Measurements from ENCODE around the gene ADAMTS19. TPM values are rescaled to one million over a fixed set of nuclear protein-coding genes. Genes with fewer than 3 reads are reported as not detected.
"Not testable (repeated sequence)": the region's sequence is repeated elsewhere in the genome, so short reads cannot be mapped to it uniquely, and the experiment has no call there.

Gene ADAMTS19
- total RNA-seq, 2 experiments from 2014 or later, result not detected

DNA sequence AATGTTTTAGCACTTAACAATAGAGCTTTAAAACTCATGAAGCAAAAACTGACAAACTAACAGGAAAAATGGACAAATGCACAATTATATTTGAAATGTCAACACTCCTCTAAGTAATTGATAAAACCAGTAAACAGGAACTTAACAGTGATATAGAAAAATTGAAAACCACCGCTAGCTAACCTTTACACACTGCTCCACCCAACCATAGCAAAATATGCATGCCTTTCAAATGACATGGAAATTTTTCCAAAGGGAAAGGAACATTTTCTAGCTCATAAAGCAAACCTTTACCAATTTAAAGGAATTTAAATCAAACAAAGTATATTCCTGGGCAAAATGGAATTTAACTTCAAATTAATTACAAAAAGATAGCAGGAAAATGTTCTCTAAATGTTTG lies 109.2 kb downstream of the ADAMTS19 start:
- Mint-ChIP-seq H3K4me3 (no peak overlapping the region), H3K9me3 (no peaks in the 10 kb centered on the region), H3K4me1 (no peaks in the 10 kb centered on the region), H3K27ac (no peak overlapping the region), H3K36me3 (ENCODE audit: low read depth) (no peaks in the 10 kb centered on the region), H3K27me3 (no peaks in the 10 kb centered on the region)
- ChIA-PET CTCF (no interaction called here), POLR2A (no interaction called here)
- DNase-seq, result no peak

DNA sequence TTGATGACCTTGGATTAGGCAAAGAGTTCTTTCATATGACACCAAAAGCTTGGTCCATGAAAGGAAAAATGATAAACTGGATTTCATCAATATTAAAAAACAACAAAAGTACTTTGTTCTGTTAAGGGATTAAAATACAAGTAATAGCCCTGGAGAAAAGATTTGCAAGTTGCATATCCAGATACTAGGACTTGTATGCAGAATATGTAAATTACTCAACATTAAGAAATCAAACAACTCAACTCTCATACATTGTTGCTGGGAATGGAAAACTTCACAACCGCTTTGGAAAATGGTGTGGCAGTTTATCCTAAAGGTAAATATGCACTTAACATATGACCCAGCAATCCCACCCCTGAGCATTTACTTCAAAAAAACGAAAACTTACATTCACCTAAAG lies 112.0 kb downstream of the ADAMTS19 start:
- H3K27me3 Mint-ChIP-seq, result no peaks in the 10 kb centered on the region
- ChIA-PET CTCF (no interaction called here), POLR2A (no interaction called here)
- no peaks in the 10 kb centered on the region for H3K36me3 Mint-ChIP-seq (ENCODE audit: low read depth)
- no peak overlapping the region for H3K4me3 Mint-ChIP-seq
- H3K27ac Mint-ChIP-seq, result no peak overlapping the region
- DNase-seq, result no peak
- no peaks in the 10 kb centered on the region for H3K9me3 Mint-ChIP-seq
- H3K4me1 Mint-ChIP-seq, result no peaks in the 10 kb centered on the region

DNA sequence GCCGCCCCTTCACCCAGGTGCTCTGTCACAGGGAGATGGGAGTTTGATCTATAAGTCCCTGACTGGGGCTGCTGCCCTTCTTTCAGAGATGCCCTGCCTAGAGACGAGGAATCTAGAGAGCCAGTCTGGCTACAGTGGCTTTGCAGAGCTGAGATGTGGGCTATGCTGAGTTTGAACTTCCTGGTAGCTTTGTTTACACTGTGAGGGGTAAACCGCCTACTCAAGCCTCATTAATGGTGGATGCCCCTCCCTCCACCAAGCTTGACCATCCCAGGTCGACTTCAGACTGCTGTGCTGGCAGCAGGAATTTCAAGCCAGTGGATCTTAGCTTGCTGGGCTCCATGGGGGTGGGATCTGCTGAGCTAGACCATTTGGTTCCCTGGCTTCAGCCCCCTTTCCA lies 124.4 kb downstream of the ADAMTS19 start:
- H3K27me3 Mint-ChIP-seq; H3K27ac Mint-ChIP-seq; H3K9me3 Mint-ChIP-seq; H3K4me1 Mint-ChIP-seq; POLR2A ChIA-PET; H3K4me3 Mint-ChIP-seq; DNase-seq; H3K36me3 Mint-ChIP-seq (ENCODE audit: low read depth); CTCF ChIA-PET: not testable (repeated sequence)

DNA sequence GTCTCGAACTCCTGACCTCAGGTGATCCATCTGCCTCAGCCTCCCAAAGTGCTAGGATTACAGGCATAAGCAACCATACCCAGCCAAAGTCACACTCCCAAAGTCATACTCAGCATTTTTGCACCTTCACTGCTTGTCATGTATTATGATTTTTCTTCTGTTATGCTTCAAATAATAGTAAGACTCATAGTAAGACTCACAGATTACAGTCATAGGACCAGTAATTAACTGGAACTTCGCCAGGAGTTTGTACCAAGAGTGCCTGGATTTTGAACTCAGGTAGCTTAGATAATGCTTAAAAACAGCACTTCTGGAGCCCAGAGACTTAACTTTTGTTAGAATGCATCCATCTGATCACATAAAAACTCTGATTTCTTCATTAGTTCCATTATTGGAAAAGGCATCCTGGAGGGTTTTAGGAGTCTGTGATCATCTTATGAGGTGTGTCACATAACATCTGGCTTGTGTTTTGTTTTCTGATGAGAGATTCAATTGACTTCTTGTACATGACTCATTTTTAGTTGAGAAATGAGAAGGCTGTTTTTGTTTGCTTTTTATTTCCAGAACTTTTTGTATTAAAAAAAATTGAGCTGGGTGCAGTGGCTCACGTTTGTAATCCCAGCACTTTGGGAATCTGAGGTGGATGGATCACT lies 131.5 kb downstream of the ADAMTS19 start:
- Mint-ChIP-seq H3K9me3 (no peaks in the 10 kb centered on the region), H3K4me1 (no peaks in the 10 kb centered on the region), H3K4me3 (no peak overlapping the region), H3K27ac (no peak overlapping the region), H3K36me3 (ENCODE audit: low read depth) (no peaks in the 10 kb centered on the region), H3K27me3 (no peaks in the 10 kb centered on the region)
- ChIA-PET CTCF (no interaction called here), POLR2A (no interaction called here)
- no peak for DNase-seq

DNA sequence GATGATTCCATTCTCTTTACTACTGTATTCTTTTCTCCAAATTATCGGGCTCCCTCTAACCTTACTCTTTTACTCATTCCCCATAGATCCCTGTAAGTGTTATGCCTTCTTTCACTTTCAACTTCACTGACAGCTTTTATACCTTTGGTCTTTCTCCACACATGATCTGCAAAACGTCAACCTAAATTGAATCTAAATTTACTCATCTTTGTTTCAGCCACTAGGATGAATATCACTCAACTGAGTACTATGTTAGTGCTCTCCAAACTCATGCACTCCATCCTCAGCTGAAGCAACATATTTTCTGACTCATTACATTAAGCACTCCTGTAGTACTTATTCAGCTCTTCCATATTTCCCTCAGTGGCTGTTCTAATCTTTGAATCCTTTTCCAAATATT lies 133.4 kb downstream of the ADAMTS19 start:
- H3K9me3 Mint-ChIP-seq, result no peaks in the 10 kb centered on the region
- H3K27me3 Mint-ChIP-seq, result no peaks in the 10 kb centered on the region
- ChIA-PET POLR2A (no interaction called here), CTCF (no interaction called here)
- H3K27ac Mint-ChIP-seq, result no peak overlapping the region
- no peak overlapping the region for H3K4me3 Mint-ChIP-seq
- no peaks in the 10 kb centered on the region for H3K4me1 Mint-ChIP-seq
- DNase-seq, result no peak
- no peaks in the 10 kb centered on the region for H3K36me3 Mint-ChIP-seq (ENCODE audit: low read depth)

DNA sequence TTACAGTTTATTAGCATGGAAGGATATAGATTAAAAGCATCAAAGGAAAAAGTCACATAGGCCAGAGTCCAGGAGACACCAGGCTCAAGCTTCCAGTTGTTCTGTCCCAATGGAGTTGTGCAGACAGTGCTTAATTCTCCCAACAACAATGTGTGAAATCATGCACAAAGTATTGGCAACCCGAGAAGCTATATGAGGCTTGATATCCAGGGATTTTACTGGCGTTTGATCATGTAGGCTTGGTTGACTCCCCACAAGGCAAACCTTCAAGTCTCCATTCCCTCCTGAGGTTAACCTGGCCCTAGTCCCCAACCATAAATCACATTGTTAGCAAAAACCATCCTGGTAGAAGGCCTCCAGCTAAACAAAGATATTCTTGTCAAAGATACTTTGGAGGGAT lies 141.5 kb downstream of the ADAMTS19 start:
- POLR2A ChIA-PET, result no interaction called here
- CTCF ChIA-PET, result no interaction called here
- Mint-ChIP-seq H3K4me1 (no peaks in the 10 kb centered on the region), H3K27ac (no peak overlapping the region), H3K36me3 (ENCODE audit: low read depth) (no peaks in the 10 kb centered on the region), H3K27me3 (no peaks in the 10 kb centered on the region), H3K4me3 (no peak overlapping the region), H3K9me3 (no peaks in the 10 kb centered on the region)
- no peak for DNase-seq

DNA sequence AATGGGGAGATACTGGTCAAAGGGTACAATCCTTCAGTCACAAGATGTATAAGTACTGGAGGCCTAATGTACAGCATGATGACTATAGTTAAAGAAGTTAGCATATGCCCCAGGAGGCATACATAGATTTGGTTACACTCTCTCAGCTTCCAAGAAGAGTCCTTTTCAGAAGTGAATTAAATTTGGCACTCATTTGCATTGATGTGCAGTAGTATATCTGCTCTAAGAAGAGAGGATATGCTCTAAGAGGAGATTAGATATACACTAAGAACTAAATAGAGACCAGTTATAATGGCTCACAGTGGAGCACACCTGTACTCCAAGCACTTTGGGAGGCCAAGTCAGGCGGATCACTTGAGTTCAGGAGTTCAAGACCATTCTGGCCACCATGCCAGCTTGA lies 148.3 kb downstream of the ADAMTS19 start:
- ChIA-PET CTCF (no interaction called here), POLR2A (no interaction called here)
- Mint-ChIP-seq H3K27me3 (no peaks in the 10 kb centered on the region), H3K4me3 (no peak overlapping the region), H3K27ac (no peak overlapping the region), H3K4me1 (no peaks in the 10 kb centered on the region), H3K9me3 (no peaks in the 10 kb centered on the region), H3K36me3 (ENCODE audit: low read depth) (no peaks in the 10 kb centered on the region)
- DNase-seq, result no peak

DNA sequence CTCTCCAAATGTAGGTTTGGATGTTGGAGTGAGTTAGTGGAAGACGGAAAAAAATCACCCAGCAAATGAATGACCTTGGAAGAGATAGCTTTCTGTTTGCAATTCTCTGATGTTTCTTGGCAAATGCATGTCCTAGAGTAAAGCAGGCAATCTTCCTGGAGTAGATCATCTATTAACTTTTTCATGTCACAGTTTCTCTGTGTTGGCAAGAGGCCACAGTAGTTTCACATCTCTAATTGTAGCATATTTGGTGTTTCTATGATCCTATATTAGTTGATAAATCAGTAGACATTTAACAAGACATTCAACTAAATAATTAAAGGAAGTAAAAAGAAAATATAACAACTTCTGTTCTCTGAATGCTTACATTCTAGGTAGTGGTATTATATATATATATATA lies 149.6 kb downstream of the ADAMTS19 start:
- Mint-ChIP-seq H3K27ac (no peak overlapping the region), H3K4me3 (no peak overlapping the region), H3K4me1 (no peaks in the 10 kb centered on the region), H3K9me3 (no peaks in the 10 kb centered on the region), H3K27me3 (no peaks in the 10 kb centered on the region), H3K36me3 (ENCODE audit: low read depth) (no peaks in the 10 kb centered on the region)
- ChIA-PET CTCF (no interaction called here), POLR2A (no interaction called here)
- no peak for DNase-seq

DNA sequence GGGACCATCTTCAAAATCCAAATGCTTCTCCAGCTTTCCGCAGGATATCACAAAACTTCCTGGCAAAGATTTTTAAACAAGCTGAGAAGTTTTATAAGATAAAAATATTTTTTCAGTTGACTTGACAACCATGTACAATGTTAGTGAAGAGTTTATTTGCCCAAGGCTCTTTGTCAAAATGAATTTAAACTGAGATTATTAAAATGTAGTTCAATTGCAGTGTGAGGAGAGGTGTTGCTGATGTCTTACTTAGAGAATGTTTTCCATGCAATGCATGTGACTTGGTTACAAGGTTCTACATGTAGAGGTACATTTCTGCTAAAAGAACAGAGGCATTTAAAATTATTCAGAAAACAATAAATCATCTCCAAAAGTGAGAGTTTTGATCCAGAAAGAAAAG lies 156.4 kb downstream of the ADAMTS19 start:
- DNase-seq, result no peak
- Mint-ChIP-seq H3K36me3 (ENCODE audit: low read depth) (no peaks in the 10 kb centered on the region), H3K4me3 (no peak overlapping the region), H3K4me1 (no peaks in the 10 kb centered on the region), H3K9me3 (no peaks in the 10 kb centered on the region), H3K27ac (no peak overlapping the region), H3K27me3 (no peaks in the 10 kb centered on the region)
- POLR2A ChIA-PET, result no interaction called here
- CTCF ChIA-PET, result interaction anchor here (0.6 kb wide), 1 partner anchor 47 kb away, joined by 3 read pairs; no protein-coding TSS in a partner anchor

DNA sequence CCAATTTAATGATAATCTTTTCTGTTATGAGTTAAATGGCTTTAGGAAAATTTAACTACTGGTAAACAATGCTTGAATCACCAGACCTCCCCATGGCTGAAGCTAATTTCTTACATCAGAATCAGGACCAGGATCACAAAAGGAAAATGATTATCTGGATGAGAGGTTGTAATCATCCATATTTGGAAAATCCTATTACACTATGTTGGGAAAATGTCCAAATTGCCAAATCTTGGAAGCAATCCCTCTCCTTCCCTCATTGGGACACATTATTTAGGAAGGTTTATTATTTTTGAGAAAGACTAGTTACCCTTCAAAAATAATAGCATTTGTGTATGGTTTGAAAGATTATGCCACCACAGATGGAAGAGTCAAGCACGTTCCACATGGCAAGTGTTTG lies 157.1 kb downstream of the ADAMTS19 start:
- ChIA-PET POLR2A (no interaction called here), CTCF (no interaction called here)
- H3K27ac Mint-ChIP-seq, result no peak overlapping the region
- DNase-seq, result no peak
- H3K4me1 Mint-ChIP-seq, result no peaks in the 10 kb centered on the region
- no peaks in the 10 kb centered on the region for H3K27me3 Mint-ChIP-seq
- no peaks in the 10 kb centered on the region for H3K9me3 Mint-ChIP-seq
- no peak overlapping the region for H3K4me3 Mint-ChIP-seq
- no peaks in the 10 kb centered on the region for H3K36me3 Mint-ChIP-seq (ENCODE audit: low read depth)

DNA sequence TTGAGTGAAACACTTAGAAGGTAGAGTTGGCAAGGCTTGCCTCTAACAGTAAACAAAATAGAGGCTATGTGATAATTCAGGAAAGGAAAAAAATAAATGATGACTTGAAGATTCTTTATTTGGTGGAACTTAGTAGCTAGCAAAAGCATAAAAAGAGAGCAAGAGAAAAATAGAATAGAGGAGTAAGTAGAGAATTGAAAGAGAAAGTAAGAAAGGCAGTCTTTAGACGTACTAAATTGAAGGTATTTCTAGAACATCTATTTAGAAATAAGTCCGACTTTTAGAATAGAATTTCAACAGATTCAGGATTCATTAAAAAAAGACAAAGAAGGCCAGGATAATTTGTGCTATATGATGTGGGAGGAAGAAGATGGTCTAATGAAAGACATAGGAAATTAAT lies 159.7 kb downstream of the ADAMTS19 start:
- Mint-ChIP-seq H3K36me3 (ENCODE audit: low read depth) (no peaks in the 10 kb centered on the region), H3K9me3 (no peaks in the 10 kb centered on the region), H3K27me3 (no peaks in the 10 kb centered on the region), H3K4me1 (no peaks in the 10 kb centered on the region), H3K27ac (no peak overlapping the region), H3K4me3 (no peak overlapping the region)
- DNase-seq, result no peak
- ChIA-PET CTCF (no interaction called here), POLR2A (no interaction called here)

DNA sequence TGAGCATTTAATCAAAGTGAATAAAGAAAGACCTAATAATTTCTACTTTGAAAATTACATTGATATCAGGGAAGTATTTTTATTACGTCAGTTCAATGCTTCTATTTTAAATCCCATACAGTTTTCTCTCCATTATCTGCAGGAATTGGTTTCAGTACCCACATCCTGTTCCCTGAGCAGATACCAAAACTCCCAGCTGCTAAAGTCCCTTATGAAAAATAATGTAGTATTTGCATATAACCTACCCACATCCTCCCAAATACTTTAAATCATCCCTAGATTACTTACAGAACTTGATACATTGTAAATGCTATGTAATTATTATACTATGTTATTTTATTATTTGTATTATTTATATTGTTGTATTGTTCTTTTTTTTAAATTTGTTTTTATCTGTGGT lies 162.4 kb downstream of the ADAMTS19 start:
- ChIA-PET POLR2A (no interaction called here), CTCF (no interaction called here)
- Mint-ChIP-seq H3K9me3 (no peaks in the 10 kb centered on the region), H3K4me3 (no peak overlapping the region), H3K27me3 (no peaks in the 10 kb centered on the region), H3K27ac (no peak overlapping the region), H3K36me3 (ENCODE audit: low read depth) (no peaks in the 10 kb centered on the region), H3K4me1 (no peaks in the 10 kb centered on the region)
- DNase-seq, result no peak

DNA sequence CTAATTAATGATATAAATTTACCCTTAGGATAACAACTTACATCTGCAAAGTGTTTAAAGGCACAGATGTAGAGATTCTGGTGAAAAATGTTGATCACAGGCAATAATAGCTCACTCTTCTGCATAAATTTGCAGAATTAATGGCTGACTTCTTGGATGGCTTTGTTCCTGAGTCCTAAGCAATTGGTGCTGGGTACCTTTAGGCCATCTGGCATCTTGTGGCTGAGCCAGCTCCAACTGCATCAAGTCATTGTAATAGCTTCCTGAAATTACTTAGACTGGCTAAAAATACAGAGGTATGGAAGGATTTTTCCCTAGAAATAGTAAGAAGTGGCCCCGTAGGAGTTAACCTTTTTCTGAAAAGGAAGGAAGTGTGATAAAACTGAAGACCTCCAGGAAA lies 169.5 kb downstream of the ADAMTS19 start:
- no peaks in the 10 kb centered on the region for H3K36me3 Mint-ChIP-seq (ENCODE audit: low read depth)
- CTCF ChIA-PET, result no interaction called here
- H3K27me3 Mint-ChIP-seq, result no peaks in the 10 kb centered on the region
- H3K27ac Mint-ChIP-seq, result no peak overlapping the region
- H3K4me3 Mint-ChIP-seq, result no peak overlapping the region
- POLR2A ChIA-PET, result no interaction called here
- no peaks in the 10 kb centered on the region for H3K9me3 Mint-ChIP-seq
- no peaks in the 10 kb centered on the region for H3K4me1 Mint-ChIP-seq
- DNase-seq, result no peak

DNA sequence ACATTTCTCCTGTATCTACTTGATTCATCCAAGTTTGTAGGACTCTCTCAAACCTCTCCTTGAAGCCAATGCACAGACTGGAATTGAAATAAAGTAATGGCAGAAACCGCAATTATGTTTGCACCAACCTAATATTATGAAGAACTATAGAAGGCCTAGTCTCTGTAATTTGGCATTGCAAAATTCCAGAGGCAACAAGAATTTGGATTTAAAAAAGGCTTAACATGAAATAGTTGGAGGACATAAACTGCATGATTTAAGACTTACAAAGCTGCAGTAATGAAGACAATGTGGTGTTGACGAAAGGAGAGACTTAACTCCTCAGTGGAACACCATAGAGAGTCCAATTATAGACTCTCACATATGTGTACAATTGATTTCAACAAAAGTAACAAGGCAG lies 170.0 kb downstream of the ADAMTS19 start:
- POLR2A ChIA-PET, result no interaction called here
- Mint-ChIP-seq H3K27me3 (no peaks in the 10 kb centered on the region), H3K27ac (no peak overlapping the region), H3K9me3 (no peaks in the 10 kb centered on the region), H3K4me3 (no peak overlapping the region), H3K4me1 (no peaks in the 10 kb centered on the region), H3K36me3 (ENCODE audit: low read depth) (no peaks in the 10 kb centered on the region)
- CTCF ChIA-PET, result no interaction called here
- DNase-seq, result no peak

DNA sequence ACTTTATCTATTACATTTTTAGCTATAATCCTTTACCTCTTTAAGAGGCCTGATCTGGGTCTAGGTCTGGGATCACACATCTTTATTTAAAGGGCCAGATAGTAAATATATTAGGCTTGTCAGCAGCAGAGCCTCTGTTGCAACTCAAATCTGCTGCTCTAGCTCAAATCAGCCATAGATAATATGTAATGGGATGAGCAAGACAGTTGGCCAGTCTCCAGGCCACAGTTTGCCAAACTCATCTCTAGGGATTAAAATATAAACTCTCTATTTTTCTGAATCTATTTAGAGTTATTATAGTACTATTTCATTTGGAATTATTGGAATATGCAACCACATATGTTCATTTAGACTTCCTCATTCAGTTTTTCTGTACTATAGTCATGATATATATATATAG lies 171.9 kb downstream of the ADAMTS19 start:
- POLR2A ChIA-PET, result no interaction called here
- H3K27ac Mint-ChIP-seq, result no peak overlapping the region
- no peak overlapping the region for H3K4me3 Mint-ChIP-seq
- no peaks in the 10 kb centered on the region for H3K27me3 Mint-ChIP-seq
- H3K4me1 Mint-ChIP-seq, result no peaks in the 10 kb centered on the region
- no peaks in the 10 kb centered on the region for H3K36me3 Mint-ChIP-seq (ENCODE audit: low read depth)
- no peaks in the 10 kb centered on the region for H3K9me3 Mint-ChIP-seq
- CTCF ChIA-PET, result no interaction called here
- no peak for DNase-seq

Measured in activated CD4-positive, alpha-beta memory T cell treated with anti-CD3 and anti-CD28 coated beads, Interleukin-2, amount 10 ng/mL, durations not matched to agents 7 days and 5 days (primary cell).